K562 (cell line): ENCODE results near the gene CCDC152. TPM values are rescaled to one million over a fixed set of nuclear protein-coding genes. Genes with fewer than 3 reads are reported as not detected.

Experiments
- ATAC-seq: fragments of 200-7000 bp; cut with Tn5 transposase; 3 replicates; pipeline ENCODE4 v1.9.1; 2020; ENCODE audit warnings: moderate library complexity
- BruUV-seq: library from RNA; stranded (reverse); fragments of 400-500 nt; replicated peaks from 2 replicates; lab custom pipeline; 2021; lab: Mats Ljungman, UMichigan
- CTCF ChIA-PET: fragments of 300-600 bp; formaldehyde crosslinking; extraction: SDS; loops from one replicate; lab custom pipeline; 2021; ENCODE audit warnings: low intra/inter-chr PET ratio; lab: Yijun Ruan, JAX
- POLR2A ChIA-PET: fragments of 300-600, 350-650 bp; sonication (Branson Sonifier 250); formaldehyde crosslinking; extraction: SDS; loops from one replicate; lab custom pipeline; 2021; ENCODE audit warnings: antibody characterized with exemption, inconsistent platforms; lab: Yijun Ruan, JAX
- DNase-seq, 4 experiments: peaks; one replicate each; pipeline versions ENCODE4 v3.0.0 to v3.0.0-alpha.2; 2011 to 2018; ENCODE audit warnings: low spot score in 3 of 4, mixed read lengths in 3 of 4; ENCODE audit errors: extremely low read depth in 1 of 4
- FAIRE-seq: peaks from 2 replicates; lab custom pipeline; 2011; peaks lifted over from hg19 to GRCh38; lab: Jason Lieb, UNC
- H2AFZ ChIP-seq: 2 replicates; pipeline ENCODE4 v1.6.0; 2011; ENCODE audit warnings: low read depth, low read length, control low read depth, inconsistent platforms
- H3K27ac ChIP-seq: fragments of 200-600 bp; 3 replicates; pipeline ENCODE4 v1.8.0; 2011; ENCODE audit warnings: low read depth, mild to moderate bottlenecking, control low read depth, inconsistent platforms, low read length, moderate library complexity, mixed read lengths; ENCODE audit errors: extremely low read depth
- H3K27me3 ChIP-seq, 2 experiments: fragments of 300-600 bp in 1 of 2; 2 replicates in 1 of 2; 3 replicates in 1 of 2; pipeline versions ENCODE4 v1.6.0 to v1.8.0; 2011; ENCODE audit warnings: inconsistent platforms in 2 of 2, low read length in 2 of 2, mild to moderate bottlenecking in 1 of 2, mixed read lengths in 1 of 2, moderate library complexity in 1 of 2; ENCODE audit not compliant: control insufficient read depth in 2 of 2, insufficient read depth in 2 of 2
- H3K36me3 ChIP-seq: fragments of 300-600 bp; 3 replicates; pipeline ENCODE4 v1.8.0; 2011; ENCODE audit warnings: mild to moderate bottlenecking, low read length, inconsistent platforms; ENCODE audit not compliant: control insufficient read depth, insufficient read depth
- H3K4me1 ChIP-seq, 2 experiments: fragments of 200-600 bp in 1 of 2; replicated peaks in 1 of 2; 2 replicates in 1 of 2; 3 replicates in 1 of 2; pipeline versions ENCODE4 v1.5.1 to v1.8.0; 2011; ENCODE audit warnings: inconsistent platforms in 2 of 2, low read length in 2 of 2, mild to moderate bottlenecking in 1 of 2, mixed read lengths in 1 of 2, moderate library complexity in 1 of 2; ENCODE audit not compliant: control insufficient read depth in 2 of 2, insufficient read depth in 2 of 2
- H3K4me2 ChIP-seq: 2 replicates; pipeline ENCODE4 v1.6.1; 2011; ENCODE audit warnings: low read length, control low read depth, inconsistent platforms, mixed read lengths; ENCODE audit not compliant: insufficient read depth
- H3K4me3 ChIP-seq: fragments of 200-600 bp; sonication (generic), shearing (Covaris generic); 2 replicates; pipeline ENCODE4 v1.5.1; 2016; ENCODE audit warnings: control low read depth, inconsistent platforms
- H3K79me2 ChIP-seq: fragments of 200-600 bp; 3 replicates; pipeline ENCODE4 v1.8.0; 2011; ENCODE audit warnings: low read length, inconsistent platforms; ENCODE audit not compliant: control insufficient read depth, insufficient read depth
- H3K9ac ChIP-seq, 2 experiments: 2 replicates each; pipeline versions ENCODE4 v1.6.0 to v1.6.1; 2011; ENCODE audit warnings: low read depth in 2 of 2, low read length in 2 of 2, control low read depth in 1 of 2, inconsistent platforms in 1 of 2, mild to moderate bottlenecking in 1 of 2, mixed read lengths in 1 of 2; ENCODE audit not compliant: insufficient read depth in 1 of 2
- H3K9me1 ChIP-seq: one replicate; pipeline ENCODE4 v1.6.0; 2011; ENCODE audit warnings: inconsistent platforms, mild to moderate bottlenecking, low read length, moderate library complexity; ENCODE audit not compliant: control insufficient read depth, insufficient read depth
- H3K9me3 ChIP-seq: replicated peaks from 2 replicates; pipeline ENCODE4 v1.5.1; 2011; ENCODE audit warnings: low read depth, low read length, inconsistent platforms; ENCODE audit not compliant: control insufficient read depth, insufficient read depth
- H4K20me1 ChIP-seq: replicated peaks from 2 replicates; pipeline ENCODE4 v1.6.1; 2011; ENCODE audit warnings: low read length, inconsistent platforms, mixed read lengths; ENCODE audit not compliant: control insufficient read depth, insufficient read depth
- ELF4 ChIP-seq: fragments of 450-650 bp; formaldehyde crosslinking; IDR thresholded peaks from 2 replicates; pipeline ENCODE4 v1.4.0; 2022; ENCODE audit warnings: missing genetic modification characterization
- IFI16 ChIP-seq: fragments of 250-450 bp; sonication (Bioruptor Pico); IDR thresholded peaks from 2 replicates; pipeline ENCODE4 v2.1.2; 2022; ENCODE audit warnings: mild to moderate bottlenecking, inconsistent platforms
- MCM2 ChIP-seq: fragments of 450-650 bp; IDR thresholded peaks from 2 replicates; pipeline ENCODE4 v1.6.1; 2017; ENCODE audit warnings: low read depth, mild to moderate bottlenecking
- MEIS2 ChIP-seq: fragments of 450-650 bp; IDR thresholded peaks from 2 replicates; pipeline ENCODE4 v1.6.1; 2014; ENCODE audit warnings: mild to moderate bottlenecking; ENCODE audit not compliant: partially characterized antibody
- NR2C2 ChIP-seq, 2 experiments: fragments of 200-800 bp in 1 of 2; sonication (Bioruptor generic) in 1 of 2; sonication (generic) in 1 of 2; formaldehyde crosslinking in 1 of 2; IDR thresholded peaks; 2 replicates each; pipeline versions ENCODE4 v1.6.1 to v1.8.0; 2016 to 2022; ENCODE audit warnings: mild to moderate bottlenecking in 1 of 2, missing compliant biosample characterization in 1 of 2, missing genetic modification characterization in 1 of 2, missing genetic modification reagents in 1 of 2
- PHB ChIP-seq: fragments of 250-450 bp; sonication (Bioruptor Pico); IDR thresholded peaks from 2 replicates; pipeline ENCODE4 v1.5.0; 2021
- THRA ChIP-seq: fragments of 450-650 bp; IDR thresholded peaks from 2 replicates; pipeline ENCODE4 v1.6.1; 2017; ENCODE audit warnings: mild to moderate bottlenecking, moderate library complexity
- ZBTB7A ChIP-seq: IDR thresholded peaks from 2 replicates; pipeline ENCODE4 v1.6.1; 2011; ENCODE audit warnings: low read depth, mild to moderate bottlenecking, low read length, moderate library complexity, borderline replicate concordance; ENCODE audit not compliant: control insufficient read depth
- WGBS: fragments of 100-300 bp; shearing (Covaris generic); methylation state at CpG from one replicate; pipeline ENCODE4 v1.1.6; 2016; ENCODE audit warnings: low coverage, mixed read lengths; ENCODE audit not compliant: insufficient coverage; ENCODE audit errors: missing lambda C conversion rate; 5-methylcytosine and 5-hydroxymethylcytosine counted together
- in situ Hi-C: fragments of 300-500 bp; cut with MboI; formaldehyde crosslinking; loops from 4 replicates; pipeline ENCODE4 v1.15.0; 2018; ENCODE audit warnings: inconsistent platforms, mixed read lengths
- intact Hi-C: fragments of 100-400 bp; cut with micrococcal nuclease; formaldehyde crosslinking; loops from 2 replicates; pipeline ENCODE4 v1.14.2; 2022
- polyA plus RNA-seq, 8 experiments: library from polyadenylated mRNA; depleted of rRNA in 4 of 8; stranded (reverse) in 5 of 8; unstranded in 3 of 8; fragments of >200 nt; fragmentation: Nextera tagmentation in 2 of 8; fragmentation: Illumina TruSeq in 1 of 8; extraction: Ambion mirVana in 2 of 8; extraction: Trizol in 1 of 8; gene quantifications; 2 replicates each; pipeline versions ENCODE4 v1.2.1 to v1.2.3, GENCODE V29; 2011 to 2014; ENCODE audit warnings: inconsistent platforms in 1 of 8, missing spikeins in 1 of 8
- total RNA-seq, 7 experiments: library from RNA; depleted of rRNA in 6 of 7; stranded (reverse); fragments of >200 nt in 6 of 7; fragmentation: Illumina TruSeq in 2 of 7; extraction: Trizol in 2 of 7; gene quantifications; 2 replicates each; pipeline versions ENCODE4 v1.2.1 to v1.2.3, GENCODE V29; 2011 to 2021; ENCODE audit warnings: low replicate concordance in 1 of 7

Gene CCDC152
- total and polyA plus RNA-seq, 9 of the 15 experiments (the other 6 are each of a cell fraction or from before 2014, with no cell fraction given) = 2.5 to 11.6 (median 5.1) TPM

- CTCF ChIA-PET = no interaction called here
- Histone ChIP-seq H3K27me3 (peaks cover 0 to 7% of the 10 kb centered on the region in 2 experiments; a peak in 2 of 5 replicates), H3K4me1 (no peaks in the 10 kb centered on the region), H2AFZ (no peak overlapping the region), H3K27ac (no peak overlapping the region), H3K4me3 (no peak overlapping the region), H3K9me3 (no peaks in the 10 kb centered on the region), H4K20me1 (no peaks in the 10 kb centered on the region), H3K79me2 (no peaks in the 10 kb centered on the region), H3K36me3 (no peaks in the 10 kb centered on the region), H3K9me1 (no peaks in the 10 kb centered on the region), H3K9ac (no peak overlapping the region), H3K4me2 (no peak overlapping the region)
- in situ Hi-C loops = no loop called here
- no peak for FAIRE-seq
- 0% methylated on average over 3 of the region's 3 CpGs for WGBS
- TF ChIP-seq PHB (CRISPR knock-in tag) (no peak), NR2C2 (CRISPR knock-in tag; IDR thresholded peaks at IDR 0.05) (no peak), NR2C2 (tag; IDR thresholded peaks at IDR 0.05) (0 out of 2 replicates have a peak, but pooled peaks have one; percentile 18), MEIS2 (peak; percentile 8), ZBTB7A (no peak), ELF4 (CRISPR knock-in tag) (no peak), THRA (no peak), IFI16 (CRISPR knock-in tag) (no peak), MCM2 (no peak)
- intact Hi-C loops = no loop called here
- ATAC-seq = no peak
- BruUV-seq = no TSS peak
- POLR2A ChIA-PET = no interaction called here
- no peak for DNase-seq
These were observed 40.8 kb upstream of the CCDC152 start for GRCh38 chr5:42715785-42716184.
